ENCODE results near the gene NSFL1C. TPM values are rescaled to one million over a fixed set of nuclear protein-coding genes. Genes with fewer than 3 reads are reported as not detected.

The NSFL1C gene
- total RNA-seq, 1 donor from 2014 or later = 88.7 TPM

GRCh38 chr20:1396264-1396663, 70.4 kb downstream of the NSFL1C start:
- H3K27me3 Mint-ChIP-seq = peaks cover 43% of the 10 kb centered on the region
- no peaks in the 10 kb centered on the region for H3K36me3 Mint-ChIP-seq (ENCODE audit: insufficient read depth)
- TF ChIP-seq CTCF (IDR thresholded peaks at IDR 0.05; ENCODE audit: unreplicated experiment) = no peak
- no peaks in the 10 kb centered on the region for H3K9me3 Mint-ChIP-seq (ENCODE audit: low read depth)
- no peak overlapping the region for H3K27ac Mint-ChIP-seq
- H3K4me1 Mint-ChIP-seq (ENCODE audit: low read depth) = peaks cover 31% of the 10 kb centered on the region
- H3K4me3 Mint-ChIP-seq (ENCODE audit: low read depth) = no peak overlapping the region
- DNase-seq (ENCODE audit: low spot score, unreplicated experiment) = no peak

GRCh38 chr20:1394686-1395085, 72.0 kb downstream of the NSFL1C start:
- Mint-ChIP-seq H3K4me3 (ENCODE audit: low read depth) (no peak overlapping the region), H3K4me1 (ENCODE audit: low read depth) (peaks cover 31% of the 10 kb centered on the region), H3K9me3 (ENCODE audit: low read depth) (no peaks in the 10 kb centered on the region), H3K27ac (no peak overlapping the region), H3K36me3 (ENCODE audit: insufficient read depth) (no peaks in the 10 kb centered on the region), H3K27me3 (peaks cover 43% of the 10 kb centered on the region)
- DNase-seq (ENCODE audit: low spot score, unreplicated experiment) = no peak
- TF ChIP-seq CTCF (IDR thresholded peaks at IDR 0.05; ENCODE audit: unreplicated experiment) = no peak

- Mint-ChIP-seq H3K9me3 (ENCODE audit: low read depth) (no peaks in the 10 kb centered on the region), H3K27me3 (peaks cover 43% of the 10 kb centered on the region), H3K27ac (no peak overlapping the region), H3K4me3 (ENCODE audit: low read depth) (peak overlapping the region; percentile 91), H3K36me3 (ENCODE audit: insufficient read depth) (peaks cover 2% of the 10 kb centered on the region), H3K4me1 (ENCODE audit: low read depth) (peaks cover 26% of the 10 kb centered on the region)
- no peak for DNase-seq (ENCODE audit: low spot score, unreplicated experiment)
- no peak for TF ChIP-seq CTCF (IDR thresholded peaks at IDR 0.05; ENCODE audit: unreplicated experiment)
Measured at GRCh38 chr20:1393507-1393882, 73.2 kb downstream of the NSFL1C start.

- peak; percentile 20 for TF ChIP-seq CTCF (IDR thresholded peaks at IDR 0.05; ENCODE audit: unreplicated experiment)
- peaks cover 2% of the 10 kb centered on the region for H3K36me3 Mint-ChIP-seq (ENCODE audit: insufficient read depth)
- H3K27ac Mint-ChIP-seq = peak within 1 kb of the TSS; percentile 95
- peak; percentile 74 for DNase-seq (ENCODE audit: low spot score, unreplicated experiment)
- H3K4me1 Mint-ChIP-seq (ENCODE audit: low read depth) = peaks cover 26% of the 10 kb centered on the region
- peaks cover 41% of the 10 kb centered on the region for H3K27me3 Mint-ChIP-seq
- H3K4me3 Mint-ChIP-seq (ENCODE audit: low read depth) = peak within 1 kb of the TSS; percentile 91
- no peaks in the 10 kb centered on the region for H3K9me3 Mint-ChIP-seq (ENCODE audit: low read depth)
Measured at GRCh38 chr20:1392693-1393506, 73.7 kb downstream of the NSFL1C start, which contains the start of gene FKBP1A. TSS of gene FKBP1A (minus strand) at chr20:1393054. CDS start at chr20:1392998, 56 bp downstream.

- H3K27ac Mint-ChIP-seq = peak overlapping the region; percentile 62
- peaks cover 2% of the 10 kb centered on the region for H3K36me3 Mint-ChIP-seq (ENCODE audit: insufficient read depth)
- no peak for DNase-seq (ENCODE audit: low spot score, unreplicated experiment)
- H3K4me3 Mint-ChIP-seq (ENCODE audit: low read depth) = peak overlapping the region; percentile 86
- peaks cover 37% of the 10 kb centered on the region for H3K27me3 Mint-ChIP-seq
- peaks cover 26% of the 10 kb centered on the region for H3K4me1 Mint-ChIP-seq (ENCODE audit: low read depth)
- TF ChIP-seq CTCF (IDR thresholded peaks at IDR 0.05; ENCODE audit: unreplicated experiment) = no peak
- no peaks in the 10 kb centered on the region for H3K9me3 Mint-ChIP-seq (ENCODE audit: low read depth)
Measured at GRCh38 chr20:1392443-1392692, 74.3 kb downstream of the NSFL1C start.

Other genes starting within 250 kb of the NSFL1C start
- not detected in 2 replicates for gene RAD21L1, start 240.8 kb downstream of the NSFL1C start, total RNA-seq
- gene SNPH, start 200.6 kb downstream of the NSFL1C start, total RNA-seq = 2.7 and 3.3 TPM in 2 replicates
- gene SDCBP2, start 137.7 kb downstream of the NSFL1C start, total RNA-seq = 2.0 and 2.3 TPM in 2 replicates
- gene FKBP1A, start 73.8 kb downstream of the NSFL1C start, total RNA-seq = 149 and 160 TPM in 2 replicates
- gene SIRPB2, start 24.6 kb upstream of the NSFL1C start, total RNA-seq = not detected in 2 replicates
- not detected in 2 replicates for gene SIRPD, start 90.9 kb upstream of the NSFL1C start, total RNA-seq
- 0.96 and 1.6 TPM in 2 replicates for gene SIRPB1, start 153.2 kb upstream of the NSFL1C start, total RNA-seq
- gene SIRPG, start 190.9 kb upstream of the NSFL1C start, total RNA-seq = not detected in 2 replicates